Hepatocyte (in vitro differentiated cells): ENCODE data around the gene MRTFA.
"Not testable (repeated sequence)": the region's sequence is repeated elsewhere in the genome, so short reads cannot be mapped to it uniquely, and the experiment has no call there.

Experiments
- CTCF ChIP-seq: fragments of 200-600 bp; sonication (generic); IDR thresholded peaks from 2 replicates; pipeline ENCODE4 v1.5.1; 2016; ENCODE audit warnings: antibody characterized with exemption, mild to moderate bottlenecking; ENCODE audit not compliant: poor library complexity
- EZH2 ChIP-seq: fragments of 200-600 bp; sonication (generic); IDR thresholded peaks from 2 replicates; pipeline ENCODE4 v1.6.1; 2016; ENCODE audit warnings: antibody characterized with exemption, mild to moderate bottlenecking, borderline replicate concordance
- EZH2phosphoT487 ChIP-seq: fragments of 200-600 bp; sonication (generic); IDR thresholded peaks from one replicate; pipeline ENCODE4 v1.6.1; 2018; ENCODE audit warnings: antibody characterized with exemption, mild to moderate bottlenecking, low read depth, moderate library complexity; ENCODE audit not compliant: unreplicated experiment, severe bottlenecking

DNA sequence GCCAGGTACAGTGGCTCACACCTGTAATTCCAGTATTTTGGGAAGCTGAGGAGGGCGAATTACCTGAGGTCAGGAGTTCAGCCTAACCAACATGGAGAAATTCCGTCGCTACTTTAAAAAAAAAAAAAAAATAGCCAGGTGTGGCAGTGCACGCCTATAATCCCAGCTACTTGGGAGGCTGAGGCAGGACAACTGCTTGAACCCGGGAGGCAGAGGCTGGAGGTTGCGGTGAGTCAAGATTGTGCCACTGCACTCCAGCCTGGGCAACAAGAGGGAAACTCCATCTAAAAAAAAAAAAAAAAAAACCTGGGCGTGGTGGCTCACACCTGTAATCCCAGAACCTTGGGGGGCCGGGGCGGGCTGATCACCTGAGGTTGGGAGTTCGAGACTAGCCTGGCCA is 37.8 kb downstream of the MRTFA start:
- TF ChIP-seq EZH2, CTCF, EZH2phosphoT487: not testable (repeated sequence)
